ENCODE data around the gene PTEN.
"Not testable (repeated sequence)": the region's sequence is repeated elsewhere in the genome, so short reads cannot be mapped to it uniquely, and the experiment has no call there.

PTEN gene

GRCh38 chr10:87846023-87846422, 17.4 kb upstream of the PTEN start:
- no peak for DNase-seq

- DNase-seq = not testable (repeated sequence)
These were observed 16.7 kb upstream of the PTEN start for GRCh38 chr10:87846711-87847110.

- no peak for DNase-seq
These were observed 15.9 kb upstream of the PTEN start for GRCh38 chr10:87847550-87847949.

- no peak for DNase-seq
These were observed 14.4 kb upstream of the PTEN start for GRCh38 chr10:87849001-87849400.

GRCh38 chr10:87850742-87851205, 12.7 kb upstream of the PTEN start:
- no peak for DNase-seq

- DNase-seq = no peak
These were observed 11.3 kb upstream of the PTEN start for GRCh38 chr10:87852089-87852488.

GRCh38 chr10:87855247-87855646, 8.2 kb upstream of the PTEN start:
- not testable (repeated sequence) for DNase-seq

- not testable (repeated sequence) for DNase-seq
These were observed 7.8 kb upstream of the PTEN start for GRCh38 chr10:87855665-87856064.

- DNase-seq = peak; percentile 61
These were observed 3.1 kb upstream of the PTEN start for GRCh38 chr10:87860156-87860795.

- DNase-seq = no peak
These were observed 2.5 kb upstream of the PTEN start for GRCh38 chr10:87860816-87861403.

- DNase-seq = no peak
These were observed 1.9 kb upstream of the PTEN start for GRCh38 chr10:87861566-87861952.

GRCh38 chr10:87861953-87862678, 1.3 kb upstream of the PTEN start:
- DNase-seq = peak; percentile 51

- DNase-seq = no peak
These were observed 759 bp upstream of the PTEN start for GRCh38 chr10:87862679-87863052.

- DNase-seq = not testable (repeated sequence)
These were observed 598 bp downstream of the PTEN start for GRCh38 chr10:87863951-87864495.

- no peak for DNase-seq
These were observed 1.2 kb downstream of the PTEN start for GRCh38 chr10:87864496-87865059.

GRCh38 chr10:87865241-87865881, 1.9 kb downstream of the PTEN start:
- no peak for DNase-seq

GRCh38 chr10:87866412-87866974, 3.1 kb downstream of the PTEN start:
- DNase-seq = no peak

- no peak for DNase-seq
These were observed 4.0 kb downstream of the PTEN start for GRCh38 chr10:87867453-87867852.

- no peak for DNase-seq
These were observed 4.9 kb downstream of the PTEN start for GRCh38 chr10:87868277-87868676.

GRCh38 chr10:87869139-87869538, 5.7 kb downstream of the PTEN start:
- not testable (repeated sequence) for DNase-seq

- no peak for DNase-seq
These were observed 6.5 kb downstream of the PTEN start for GRCh38 chr10:87869773-87870551.

- no peak for DNase-seq
These were observed 9.4 kb downstream of the PTEN start for GRCh38 chr10:87872828-87873227.

Measured in COR-L47 (cell line).